GM12892 (cell line): ENCODE data around the gene CREB3L1.

Experiments
- POLR2A ChIP-seq: IDR thresholded peaks from 2 replicates; pipeline ENCODE4 v1.6.1; 2011; ENCODE audit warnings: low read depth, low read length, control low read depth
- POLR2AphosphoS5 ChIP-seq: IDR thresholded peaks from 2 replicates; pipeline ENCODE4 v1.6.1; 2011; ENCODE audit warnings: low read depth, low read length, control low read depth
- TAF1 ChIP-seq: IDR thresholded peaks from 2 replicates; pipeline ENCODE4 v1.6.1; 2011; ENCODE audit warnings: low read depth, mild to moderate bottlenecking, control low read depth, low read length, borderline replicate concordance

GRCh38 chr11:46366661-46367161 lies 89.2 kb downstream of the CREB3L1 start:
- TF ChIP-seq TAF1: no peak
- TF ChIP-seq POLR2A: no peak
- no peak for TF ChIP-seq POLR2AphosphoS5
